ENCODE data around the gene BCAS1.

The BCAS1 gene

GRCh38 chr20:54111460-54111859 lies 41.1 kb upstream of the BCAS1 start (continued):
- TF ChIP-seq TSHZ2 (CRISPR knock-in tag; IDR thresholded peaks at IDR 0.05) (no peak), ESRRG (CRISPR knock-in tag; IDR thresholded peaks at IDR 0.05) (no peak), SNAI2 (CRISPR knock-in tag; IDR thresholded peaks at IDR 0.05) (no peak), ISL1 (CRISPR knock-in tag; IDR thresholded peaks at IDR 0.05) (no peak), BACH2 (CRISPR knock-in tag; IDR thresholded peaks at IDR 0.05; ENCODE audit: borderline replicate concordance) (no peak), CSDC2 (CRISPR knock-in tag; IDR thresholded peaks at IDR 0.05) (no peak), ARNTL (CRISPR knock-in tag; IDR thresholded peaks at IDR 0.05; ENCODE audit: borderline replicate concordance, low read depth) (no peak), ZNF8 (CRISPR knock-in tag; IDR thresholded peaks at IDR 0.05) (no peak), POU6F1 (CRISPR knock-in tag; IDR thresholded peaks at IDR 0.05; ENCODE audit: borderline replicate concordance, low read depth) (no peak), ZFP30 (CRISPR knock-in tag; IDR thresholded peaks at IDR 0.05) (no peak)

GRCh38 chr20:54110457-54110856 lies 40.1 kb upstream of the BCAS1 start:
- TF ChIP-seq GLIS3 (CRISPR knock-in tag; IDR thresholded peaks at IDR 0.05) (no peak), PPARA (CRISPR knock-in tag; IDR thresholded peaks at IDR 0.05; ENCODE audit: borderline replicate concordance) (no peak)
- ATAC-seq = no peak

GRCh38 chr20:54110041-54110440 lies 39.6 kb upstream of the BCAS1 start:
- ATAC-seq = no peak
- TF ChIP-seq ISL1 (CRISPR knock-in tag; IDR thresholded peaks at IDR 0.05) (no peak), CSDC2 (CRISPR knock-in tag; IDR thresholded peaks at IDR 0.05) (no peak), OSR1 (CRISPR knock-in tag; IDR thresholded peaks at IDR 0.05) (no peak), ZFP30 (CRISPR knock-in tag; IDR thresholded peaks at IDR 0.05) (no peak), BACH2 (CRISPR knock-in tag; IDR thresholded peaks at IDR 0.05; ENCODE audit: borderline replicate concordance) (no peak), POU6F1 (CRISPR knock-in tag; IDR thresholded peaks at IDR 0.05; ENCODE audit: borderline replicate concordance, low read depth) (no peak), GLIS3 (CRISPR knock-in tag; IDR thresholded peaks at IDR 0.05) (no peak), CREB5 (CRISPR knock-in tag; IDR thresholded peaks at IDR 0.05; ENCODE audit: low read depth) (no peak), ZFP3 (CRISPR knock-in tag; IDR thresholded peaks at IDR 0.05) (no peak), ZNF70 (CRISPR knock-in tag; IDR thresholded peaks at IDR 0.05) (no peak), ZC3H10 (CRISPR knock-in tag; IDR thresholded peaks at IDR 0.05) (no peak), ZNF8 (CRISPR knock-in tag; IDR thresholded peaks at IDR 0.05) (no peak), SNAI2 (CRISPR knock-in tag; IDR thresholded peaks at IDR 0.05) (no peak), TSHZ2 (CRISPR knock-in tag; IDR thresholded peaks at IDR 0.05) (no peak), TCF4 (CRISPR knock-in tag; IDR thresholded peaks at IDR 0.05; ENCODE audit: borderline replicate concordance) (no peak), ARNTL (CRISPR knock-in tag; IDR thresholded peaks at IDR 0.05; ENCODE audit: borderline replicate concordance, low read depth) (no peak), RARB (CRISPR knock-in tag; IDR thresholded peaks at IDR 0.05) (no peak), ZNF565 (CRISPR knock-in tag; conservative IDR thresholded peaks at IDR 0.05; ENCODE audit: low read depth) (no peak), CSRNP3 (CRISPR knock-in tag; IDR thresholded peaks at IDR 0.05) (no peak), ESRRG (CRISPR knock-in tag; IDR thresholded peaks at IDR 0.05) (no peak)
